ENCODE results near the gene PSMC3.

The PSMC3 gene

GRCh38 chr11:47442514-47442913 lies 16.3 kb upstream of the PSMC3 start:
- Histone ChIP-seq H3K36me3 (ENCODE audit: control insufficient read depth, insufficient read depth, low read length) (no peaks in the 10 kb centered on the region), H3K4me3 (ENCODE audit: extremely low read depth, insufficient read depth, low read length, poor library complexity, severe bottlenecking) (no peak overlapping the region), H3K9me3 (ENCODE audit: control insufficient read depth, low read length) (no peaks in the 10 kb centered on the region), H3K4me1 (ENCODE audit: control insufficient read depth, insufficient read depth, low read length, poor library complexity, severe bottlenecking) (no peaks in the 10 kb centered on the region), H3K27ac (ENCODE audit: low read depth, low read length, severe bottlenecking) (no peak overlapping the region)
- WGBS, 2 experiments (ENCODE audit: insufficient coverage in 2 of 2), result 84 to 93% methylated on average over 7 to 8 of the region's 8 CpGs

- Histone ChIP-seq H3K36me3 (ENCODE audit: control insufficient read depth, insufficient read depth, low read length) (no peaks in the 10 kb centered on the region), H3K4me3 (ENCODE audit: extremely low read depth, insufficient read depth, low read length, poor library complexity, severe bottlenecking) (no peak overlapping the region), H3K4me1 (ENCODE audit: control insufficient read depth, insufficient read depth, low read length, poor library complexity, severe bottlenecking) (no peaks in the 10 kb centered on the region), H3K27ac (ENCODE audit: low read depth, low read length, severe bottlenecking) (no peak overlapping the region), H3K9me3 (ENCODE audit: control insufficient read depth, low read length) (no peaks in the 10 kb centered on the region)
- 97 to 98% methylated on average over 6 to 9 of the region's 12 CpGs for WGBS, 2 experiments (ENCODE audit: insufficient coverage in 2 of 2)
Measured at GRCh38 chr11:47441421-47441820, 15.2 kb upstream of the PSMC3 start.

GRCh38 chr11:47440054-47440476 lies 13.8 kb upstream of the PSMC3 start:
- H3K36me3 ChIP-seq (ENCODE audit: control insufficient read depth, insufficient read depth, low read length), result no peaks in the 10 kb centered on the region
- WGBS, 2 experiments (ENCODE audit: insufficient coverage in 2 of 2), result 56 to 100% methylated on average over 1 to 2 of the region's 2 CpGs
- no peak overlapping the region for H3K27ac ChIP-seq (ENCODE audit: low read depth, low read length, severe bottlenecking)
- no peak overlapping the region for H3K4me3 ChIP-seq (ENCODE audit: extremely low read depth, insufficient read depth, low read length, poor library complexity, severe bottlenecking)
- no peaks in the 10 kb centered on the region for H3K9me3 ChIP-seq (ENCODE audit: control insufficient read depth, low read length)
- H3K4me1 ChIP-seq (ENCODE audit: control insufficient read depth, insufficient read depth, low read length, poor library complexity, severe bottlenecking), result no peaks in the 10 kb centered on the region

- no peak overlapping the region for H3K27ac ChIP-seq (ENCODE audit: low read depth, low read length, severe bottlenecking)
- no peak overlapping the region for H3K4me3 ChIP-seq (ENCODE audit: extremely low read depth, insufficient read depth, low read length, poor library complexity, severe bottlenecking)
- H3K4me1 ChIP-seq (ENCODE audit: control insufficient read depth, insufficient read depth, low read length, poor library complexity, severe bottlenecking), result no peaks in the 10 kb centered on the region
- H3K9me3 ChIP-seq (ENCODE audit: control insufficient read depth, low read length), result no peaks in the 10 kb centered on the region
- H3K36me3 ChIP-seq (ENCODE audit: control insufficient read depth, insufficient read depth, low read length), result no peaks in the 10 kb centered on the region
- 92 to 95% methylated on average over 17 to 18 of the region's 18 CpGs for WGBS, 2 experiments (ENCODE audit: insufficient coverage in 2 of 2)
Measured at GRCh38 chr11:47438721-47439120, 12.5 kb upstream of the PSMC3 start.

GRCh38 chr11:47437746-47438418 lies 11.6 kb upstream of the PSMC3 start:
- Histone ChIP-seq H3K4me1 (ENCODE audit: control insufficient read depth, insufficient read depth, low read length, poor library complexity, severe bottlenecking) (no peaks in the 10 kb centered on the region), H3K4me3 (ENCODE audit: extremely low read depth, insufficient read depth, low read length, poor library complexity, severe bottlenecking) (no peak overlapping the region), H3K27ac (ENCODE audit: low read depth, low read length, severe bottlenecking) (no peak overlapping the region), H3K9me3 (ENCODE audit: control insufficient read depth, low read length) (no peaks in the 10 kb centered on the region), H3K36me3 (ENCODE audit: control insufficient read depth, insufficient read depth, low read length) (no peaks in the 10 kb centered on the region)
- WGBS, 2 experiments (ENCODE audit: insufficient coverage in 2 of 2), result 89 to 93% methylated on average over 11 to 12 of the region's 16 CpGs

- Histone ChIP-seq H3K4me1 (ENCODE audit: control insufficient read depth, insufficient read depth, low read length, poor library complexity, severe bottlenecking) (no peaks in the 10 kb centered on the region), H3K4me3 (ENCODE audit: extremely low read depth, insufficient read depth, low read length, poor library complexity, severe bottlenecking) (no peak overlapping the region), H3K9me3 (ENCODE audit: control insufficient read depth, low read length) (no peaks in the 10 kb centered on the region), H3K36me3 (ENCODE audit: control insufficient read depth, insufficient read depth, low read length) (no peaks in the 10 kb centered on the region), H3K27ac (ENCODE audit: low read depth, low read length, severe bottlenecking) (no peak overlapping the region)
- WGBS, 2 experiments (ENCODE audit: insufficient coverage in 2 of 2), result 96 to 97% methylated on average over 8 to 9 of the region's 11 CpGs
Measured at GRCh38 chr11:47437218-47437745, 11.0 kb upstream of the PSMC3 start.

- no peaks in the 10 kb centered on the region for H3K4me1 ChIP-seq (ENCODE audit: control insufficient read depth, insufficient read depth, low read length, poor library complexity, severe bottlenecking)
- 93 to 100% methylated on average over 3 of the region's 3 CpGs for WGBS, 2 experiments (ENCODE audit: insufficient coverage in 2 of 2)
Measured at GRCh38 chr11:47436726-47437125, 10.5 kb upstream of the PSMC3 start.

GRCh38 chr11:47435687-47436086 lies 9.4 kb upstream of the PSMC3 start:
- H3K4me3 ChIP-seq (ENCODE audit: extremely low read depth, insufficient read depth, low read length, poor library complexity, severe bottlenecking), result no peak overlapping the region
- H3K27ac ChIP-seq (ENCODE audit: low read depth, low read length, severe bottlenecking), result no peak overlapping the region
- H3K9me3 ChIP-seq (ENCODE audit: control insufficient read depth, low read length), result no peaks in the 10 kb centered on the region
- WGBS, 2 experiments (ENCODE audit: insufficient coverage in 2 of 2), result 96 to 100% methylated on average over 2 to 3 of the region's 3 CpGs
- no peaks in the 10 kb centered on the region for H3K36me3 ChIP-seq (ENCODE audit: control insufficient read depth, insufficient read depth, low read length)
- H3K4me1 ChIP-seq (ENCODE audit: control insufficient read depth, insufficient read depth, low read length, poor library complexity, severe bottlenecking), result no peaks in the 10 kb centered on the region

More at GRCh38 chr11:47436726-47437125, 10.5 kb upstream of the PSMC3 start:
- H3K4me3 ChIP-seq (ENCODE audit: extremely low read depth, insufficient read depth, low read length, poor library complexity, severe bottlenecking), result no peak overlapping the region
- no peaks in the 10 kb centered on the region for H3K36me3 ChIP-seq (ENCODE audit: control insufficient read depth, insufficient read depth, low read length)
- no peak overlapping the region for H3K27ac ChIP-seq (ENCODE audit: low read depth, low read length, severe bottlenecking)
- no peaks in the 10 kb centered on the region for H3K9me3 ChIP-seq (ENCODE audit: control insufficient read depth, low read length)

GRCh38 chr11:47434011-47434786 lies 8.0 kb upstream of the PSMC3 start:
- 88 to 97% methylated on average over 5 to 6 of the region's 7 CpGs for WGBS, 2 experiments (ENCODE audit: insufficient coverage in 2 of 2)
- H3K4me3 ChIP-seq (ENCODE audit: extremely low read depth, insufficient read depth, low read length, poor library complexity, severe bottlenecking), result no peak overlapping the region
- no peaks in the 10 kb centered on the region for H3K36me3 ChIP-seq (ENCODE audit: control insufficient read depth, insufficient read depth, low read length)
- H3K4me1 ChIP-seq (ENCODE audit: control insufficient read depth, insufficient read depth, low read length, poor library complexity, severe bottlenecking), result no peaks in the 10 kb centered on the region
- H3K27ac ChIP-seq (ENCODE audit: low read depth, low read length, severe bottlenecking), result no peak overlapping the region
- no peaks in the 10 kb centered on the region for H3K9me3 ChIP-seq (ENCODE audit: control insufficient read depth, low read length)

- H3K27ac ChIP-seq (ENCODE audit: low read depth, low read length, severe bottlenecking), result no peak overlapping the region
- H3K4me3 ChIP-seq (ENCODE audit: extremely low read depth, insufficient read depth, low read length, poor library complexity, severe bottlenecking), result no peak overlapping the region
- H3K9me3 ChIP-seq (ENCODE audit: control insufficient read depth, low read length), result no peaks in the 10 kb centered on the region
- no peaks in the 10 kb centered on the region for H3K36me3 ChIP-seq (ENCODE audit: control insufficient read depth, insufficient read depth, low read length)
- 81 to 95% methylated on average over 3 of the region's 3 CpGs for WGBS, 2 experiments (ENCODE audit: insufficient coverage in 2 of 2)
- H3K4me1 ChIP-seq (ENCODE audit: control insufficient read depth, insufficient read depth, low read length, poor library complexity, severe bottlenecking), result no peaks in the 10 kb centered on the region
Measured at GRCh38 chr11:47433157-47433556, 6.9 kb upstream of the PSMC3 start.

Measured in mesodermal cell (in vitro differentiated cells).